SK-N-SH (cell line): ENCODE results near the gene HMOX1. TPM values are rescaled to one million over a fixed set of nuclear protein-coding genes. Genes with fewer than 3 reads are reported as not detected.

Source experiments
- CTCF ChIA-PET: fragments of 300-600, 350-600 bp; formaldehyde crosslinking; extraction: SDS; loops from one replicate; lab custom pipeline; 2021; lab: Yijun Ruan, JAX
- POLR2A ChIA-PET: fragments of 350-600 bp; sonication (Branson Sonifier 250); formaldehyde crosslinking; extraction: SDS; loops from one replicate; lab custom pipeline; 2020; ENCODE audit warnings: antibody characterized with exemption, inconsistent platforms; lab: Yijun Ruan, JAX
- DNase-seq: peaks from one replicate; pipeline ENCODE4 v3.0.0; 2012
- H2AFZ ChIP-seq: fragments of 200-600 bp; sonication (generic); 2 replicates; pipeline ENCODE4 v1.8.1; 2016; ENCODE audit warnings: antibody characterized with exemption, mild to moderate bottlenecking, low read depth
- H3F3A ChIP-seq: fragments of 200-600 bp; sonication (generic); replicated peaks from 2 replicates; pipeline ENCODE3; 2016; ENCODE audit warnings: antibody characterized with exemption, mild to moderate bottlenecking; ENCODE audit not compliant: insufficient read depth
- H3K27ac ChIP-seq, 2 experiments: fragments of 200-500 bp in 1 of 2; fragments of 200-600 bp in 1 of 2; sonication (Bioruptor generic) in 1 of 2; sonication (generic), shearing (Covaris generic) in 1 of 2; 2 replicates each; pipeline versions ENCODE4 v1.5.1 to v1.6.1; 2014 to 2016; ENCODE audit warnings: low read depth in 2 of 2, inconsistent platforms in 1 of 2, low read length in 1 of 2, mild to moderate bottlenecking in 1 of 2, mixed read lengths in 1 of 2
- H3K27me3 ChIP-seq: fragments of 200-600 bp; sonication (generic), shearing (Covaris generic); 2 replicates; pipeline ENCODE4 v1.6.1; 2016; ENCODE audit warnings: mixed run types; ENCODE audit not compliant: insufficient read depth
- H3K36me3 ChIP-seq, 2 experiments: fragments of 200-500 bp in 1 of 2; fragments of 200-600 bp in 1 of 2; sonication (Bioruptor generic) in 1 of 2; sonication (generic) in 1 of 2; replicated peaks in 1 of 2; 2 replicates each; pipeline versions ENCODE3 to v1.5.1; 2014 to 2016; ENCODE audit warnings: low read length in 1 of 2, mild to moderate bottlenecking in 1 of 2; ENCODE audit not compliant: insufficient read depth in 2 of 2, control insufficient read depth in 1 of 2
- H3K4me1 ChIP-seq, 2 experiments: fragments of 200-500 bp in 1 of 2; fragments of 200-600 bp in 1 of 2; sonication (Bioruptor generic) in 1 of 2; sonication (generic), shearing (Covaris generic) in 1 of 2; 2 replicates each; pipeline versions ENCODE4 v1.5.1 to v1.6.1; 2014 to 2016; ENCODE audit warnings: low read depth in 1 of 2, low read length in 1 of 2, mixed run types in 1 of 2; ENCODE audit not compliant: insufficient read depth in 2 of 2, control insufficient read depth in 1 of 2
- H3K4me2 ChIP-seq: fragments of 200-600 bp; sonication (generic), shearing (Covaris generic); 2 replicates; pipeline ENCODE4 v1.6.1; 2017; ENCODE audit warnings: mixed run types
- H3K4me3 ChIP-seq, 2 experiments: fragments of 200-500 bp in 1 of 2; fragments of 200-600 bp in 1 of 2; sonication (Bioruptor generic) in 1 of 2; sonication (generic), shearing (Covaris generic) in 1 of 2; 2 replicates each; pipeline versions ENCODE4 v1.5.1 to v1.8.1; 2014 to 2016; ENCODE audit warnings: low read depth in 2 of 2, inconsistent platforms in 1 of 2, low read length in 1 of 2, mild to moderate bottlenecking in 1 of 2, mixed read lengths in 1 of 2, moderate library complexity in 1 of 2
- H3K79me2 ChIP-seq: fragments of 200-600 bp; sonication (generic); 2 replicates; pipeline ENCODE4 v1.8.1; 2017; ENCODE audit warnings: mild to moderate bottlenecking; ENCODE audit not compliant: insufficient read depth
- H3K9ac ChIP-seq: fragments of 200-600 bp; sonication (generic); 2 replicates; pipeline ENCODE4 v1.6.1; 2017; ENCODE audit warnings: mixed run types
- H3K9me2 ChIP-seq: fragments of 200-600 bp; sonication (generic); 2 replicates; pipeline ENCODE4 v1.6.1; 2017; ENCODE audit warnings: mixed run types
- H3K9me3 ChIP-seq: fragments of 200-600 bp; sonication (generic); 2 replicates; pipeline ENCODE4 v1.6.1; 2017; ENCODE audit warnings: mixed run types, mild to moderate bottlenecking, moderate library complexity
- H4K20me1 ChIP-seq: fragments of 200-600 bp; sonication (generic); 2 replicates; pipeline ENCODE4 v1.6.1; 2017; ENCODE audit warnings: mild to moderate bottlenecking, mixed run types; ENCODE audit not compliant: insufficient read depth
- CHD2 ChIP-seq: fragments of 150-350 bp; IDR thresholded peaks from 2 replicates; pipeline ENCODE4 v1.6.1; 2018; ENCODE audit warnings: low read length; ENCODE audit not compliant: partially characterized antibody
- CTCF ChIP-seq: fragments of 200-600 bp; sonication (generic); IDR thresholded peaks from 2 replicates; pipeline ENCODE4 v1.6.1; 2017; ENCODE audit warnings: antibody characterized with exemption, mild to moderate bottlenecking, moderate library complexity
- ELF1 ChIP-seq: IDR thresholded peaks from 2 replicates; pipeline ENCODE4 v1.4.0; 2012
- FOSL2 ChIP-seq: IDR thresholded peaks from 2 replicates; pipeline ENCODE4 v1.4.0; 2012; ENCODE audit warnings: low read depth, mild to moderate bottlenecking, moderate library complexity, borderline replicate concordance
- FOXJ3 ChIP-seq: sonication (generic); formaldehyde crosslinking; IDR thresholded peaks from 2 replicates; pipeline ENCODE4 v1.5.1; 2020; ENCODE audit warnings: mild to moderate bottlenecking, missing genetic modification reagents
- FOXM1 ChIP-seq: IDR thresholded peaks from 2 replicates; pipeline ENCODE4 v1.4.0; 2012; ENCODE audit warnings: low read depth, mild to moderate bottlenecking
- GABPA ChIP-seq: IDR thresholded peaks from 2 replicates; pipeline ENCODE4 v1.4.0; 2012; ENCODE audit warnings: low read depth, mild to moderate bottlenecking
- IRF3 ChIP-seq: fragments of 150-350 bp; IDR thresholded peaks from 2 replicates; pipeline ENCODE4 v1.6.1; 2016; ENCODE audit warnings: mild to moderate bottlenecking, low read depth, low read length
- JUND ChIP-seq: IDR thresholded peaks from 2 replicates; pipeline ENCODE4 v1.4.0; 2012
- MAX ChIP-seq: IDR thresholded peaks from 2 replicates; pipeline ENCODE4 v1.4.0; 2012; ENCODE audit warnings: low read depth
- MEF2A ChIP-seq: IDR thresholded peaks from 2 replicates; pipeline ENCODE4 v1.4.0; 2012; ENCODE audit warnings: low read depth, borderline replicate concordance
- MXI1 ChIP-seq: IDR thresholded peaks from 2 replicates; pipeline ENCODE4 v1.6.1; 2012; ENCODE audit warnings: mild to moderate bottlenecking, low read depth, low read length, improper control_type of control experiment
- NRF1 ChIP-seq: IDR thresholded peaks from 2 replicates; pipeline ENCODE4 v1.6.1; 2012; ENCODE audit warnings: low read depth, mild to moderate bottlenecking, low read length
- RCOR1 ChIP-seq: fragments of 150-350 bp; IDR thresholded peaks from 2 replicates; pipeline ENCODE4 v1.6.1; 2017; ENCODE audit warnings: antibody characterized with exemption, low read length
- REST ChIP-seq: IDR thresholded peaks from 2 replicates; pipeline ENCODE4 v1.6.1; 2012; ENCODE audit warnings: mild to moderate bottlenecking, low read depth, low read length, moderate library complexity
- RFX5 ChIP-seq: IDR thresholded peaks from 2 replicates; pipeline ENCODE4 v1.6.1; 2012; ENCODE audit warnings: mild to moderate bottlenecking, improper control_type of control experiment, low read length
- RXRA ChIP-seq: IDR thresholded peaks from 2 replicates; pipeline ENCODE4 v1.4.0; 2012; ENCODE audit warnings: low read depth, mild to moderate bottlenecking, borderline replicate concordance
- TEAD4 ChIP-seq: IDR thresholded peaks from 2 replicates; pipeline ENCODE4 v1.4.0; 2012; ENCODE audit warnings: mild to moderate bottlenecking, borderline replicate concordance; ENCODE audit not compliant: insufficient read depth
- USF1 ChIP-seq: IDR thresholded peaks from 2 replicates; pipeline ENCODE4 v1.4.0; 2012; ENCODE audit warnings: low read depth, borderline replicate concordance
- USF2 ChIP-seq: fragments of 150-350 bp; IDR thresholded peaks from 2 replicates; pipeline ENCODE4 v1.6.1; 2017; ENCODE audit warnings: antibody characterized with exemption, low read length, low read depth, borderline replicate concordance
- YY1 ChIP-seq: IDR thresholded peaks from 2 replicates; pipeline ENCODE4 v1.4.0; 2012; ENCODE audit warnings: low read depth, mild to moderate bottlenecking
- ZBTB33 ChIP-seq: IDR thresholded peaks from 2 replicates; pipeline ENCODE4 v1.4.0; 2012; ENCODE audit warnings: low read depth, borderline replicate concordance
- WGBS: methylation state at CpG from one replicate; pipeline ENCODE4 v1.1.6; 2017; ENCODE audit warnings: low lambda C conversion rate; 5-methylcytosine and 5-hydroxymethylcytosine counted together
- polyA plus RNA-seq, 3 experiments: library from polyadenylated mRNA; depleted of rRNA; stranded (reverse); fragments of >200 nt; gene quantifications; 2 replicates each; pipeline ENCODE4 v1.2.3, GENCODE V29; 2012

HMOX1 gene
- polyA plus RNA-seq, 1 of the 3 experiments (the other 2 are of a cell fraction) = 13.7 TPM

- no peak overlapping the region for H3K4me3 ChIP-seq
- H3K9ac ChIP-seq = peak overlapping the region; percentile 29
- no peaks in the 10 kb centered on the region for H3K9me3 ChIP-seq
- no peaks in the 10 kb centered on the region for H4K20me1 ChIP-seq
- H2AFZ ChIP-seq = peak overlapping the region; percentile 69
- WGBS = 31% methylated on average over 16 of the region's 17 CpGs
- H3K27me3 ChIP-seq = no peaks in the 10 kb centered on the region
- H3K9me2 ChIP-seq = no peaks in the 10 kb centered on the region
- peaks cover 15 to 19% of the 10 kb centered on the region in 2 experiments; a peak in 3 of 4 replicates for H3K4me1 ChIP-seq
- POLR2A ChIA-PET = no interaction called here
- no peaks in the 10 kb centered on the region for H3K36me3 ChIP-seq
- peak overlapping the region in 1 of 2 experiments; percentile 58; a peak in 2 of 4 replicates for H3K27ac ChIP-seq
- DNase-seq = no peak
- H3K4me2 ChIP-seq = peak overlapping the region; percentile 6; the same call in 1 of the 2 replicates
- H3K79me2 ChIP-seq = no peaks in the 10 kb centered on the region; the same call in 1 of the 2 replicates
- peaks cover 16% of the 10 kb centered on the region for H3F3A ChIP-seq
- CTCF ChIA-PET = interaction anchor here (0.9 to 1.6 kb wide), 1 partner anchor 54 kb away, joined by 4 to 5 read pairs; no protein-coding TSS in a partner anchor
- 0 out of 2 replicates have a peak, but pooled peaks have one; percentile 24 for TF ChIP-seq TEAD4
- TF ChIP-seq RXRA = no peak
- no peak for TF ChIP-seq CHD2
- no peak for TF ChIP-seq CTCF
- TF ChIP-seq NRF1 = no peak
- TF ChIP-seq RFX5 = no peak
- TF ChIP-seq YY1 = no peak
- no peak for TF ChIP-seq MXI1
- no peak for TF ChIP-seq MEF2A
- TF ChIP-seq MAX = peak; percentile 95
- TF ChIP-seq USF2 = no peak
- TF ChIP-seq JUND = no peak
- peak; percentile 67 for TF ChIP-seq ELF1
- TF ChIP-seq IRF3 = no peak
- TF ChIP-seq FOXJ3 = no peak
- peak; percentile 40; the same call in 1 of the 2 replicates for TF ChIP-seq REST
- peak; percentile 34; the same call in 1 of the 2 replicates for TF ChIP-seq FOSL2
- no peak for TF ChIP-seq GABPA
- TF ChIP-seq RCOR1 = no peak
- peak; percentile 53; the same call in 1 of the 2 replicates for TF ChIP-seq ZBTB33
- TF ChIP-seq USF1 = no peak
- TF ChIP-seq FOXM1 = no peak
Measured at GRCh38 chr22:35376728-35377472, 4.0 kb upstream of the HMOX1 start.
